WERI-Rb-1 (cell line): ENCODE data around the gene TMEM184C.

Experiments used
- DNase-seq: peaks from one replicate; pipeline ENCODE4 v3.0.0-alpha.2; 2020
- H3K27ac ChIP-seq: fragments of 250-450 bp; sonication (Bioruptor Pico); 2 replicates; pipeline ENCODE4 v1.5.1; 2020; ENCODE audit warnings: mild to moderate bottlenecking, moderate library complexity
- H3K27me3 ChIP-seq: fragments of 250-450 bp; sonication (Bioruptor Pico); 2 replicates; pipeline ENCODE4 v1.5.1; 2021; ENCODE audit warnings: mild to moderate bottlenecking, low read depth, moderate library complexity; ENCODE audit not compliant: insufficient read depth, severe bottlenecking
- H3K36me3 ChIP-seq: fragments of 250-450 bp; sonication (Bioruptor Pico); 2 replicates; pipeline ENCODE4 v1.5.1; 2020; ENCODE audit warnings: mild to moderate bottlenecking, moderate library complexity
- H3K4me3 ChIP-seq: 2 replicates; pipeline ENCODE4 v1.5.1; 2011; ENCODE audit warnings: low read depth, mild to moderate bottlenecking, control low read depth, low read length
- H3K9me3 ChIP-seq: fragments of 250-450 bp; sonication (Bioruptor Pico); 2 replicates; pipeline ENCODE4 v1.5.1; 2021; ENCODE audit warnings: mild to moderate bottlenecking, moderate library complexity; ENCODE audit not compliant: severe bottlenecking
- CTCF ChIP-seq: IDR thresholded peaks from 2 replicates; pipeline ENCODE4 v1.5.1; 2011; ENCODE audit warnings: low read depth, mild to moderate bottlenecking, control low read depth, inconsistent platforms, low read length

TMEM184C gene

GRCh38 chr4:147683188-147683591 is 66.0 kb downstream of the TMEM184C start:
- Histone ChIP-seq H3K27ac (peak overlapping the region; percentile 76), H3K36me3 (peaks cover 19% of the 10 kb centered on the region), H3K4me3 (peak overlapping the region; percentile 76), H3K27me3 (no peaks in the 10 kb centered on the region), H3K9me3 (peaks cover 3% of the 10 kb centered on the region)
- no peak for TF ChIP-seq CTCF
- DNase-seq = no peak

GRCh38 chr4:147683717-147684700 is 66.8 kb downstream of the TMEM184C start, which contains the start of gene PRMT9:
Gene PRMT9, minus strand, starts transcription at chr4:147684163. Its CDS starts 176 bp downstream, at chr4:147683987.
- Histone ChIP-seq H3K9me3 (peaks cover 3% of the 10 kb centered on the region), H3K27me3 (no peaks in the 10 kb centered on the region), H3K27ac (peak within 1 kb of the TSS; percentile 76), H3K4me3 (peak within 1 kb of the TSS; percentile 76), H3K36me3 (peaks cover 10% of the 10 kb centered on the region)
- peak; percentile 95 for DNase-seq
- TF ChIP-seq CTCF = no peak

- Histone ChIP-seq H3K27ac (no peak overlapping the region), H3K4me3 (no peak overlapping the region), H3K36me3 (no peaks in the 10 kb centered on the region), H3K9me3 (peaks cover 3% of the 10 kb centered on the region), H3K27me3 (no peaks in the 10 kb centered on the region)
- DNase-seq = no peak
- no peak for TF ChIP-seq CTCF
Measured at GRCh38 chr4:147689067-147689466, 71.9 kb downstream of the TMEM184C start.

GRCh38 chr4:147691820-147692219 is 74.6 kb downstream of the TMEM184C start:
- no peak for TF ChIP-seq CTCF
- Histone ChIP-seq H3K36me3 (no peaks in the 10 kb centered on the region), H3K27ac (no peak overlapping the region), H3K9me3 (peaks cover 3% of the 10 kb centered on the region), H3K27me3 (no peaks in the 10 kb centered on the region), H3K4me3 (no peak overlapping the region)
- no peak for DNase-seq

- H3K36me3 ChIP-seq = no peaks in the 10 kb centered on the region
- H3K4me3 ChIP-seq = no peak overlapping the region
- H3K9me3 ChIP-seq = no peaks in the 10 kb centered on the region
- no peak overlapping the region for H3K27ac ChIP-seq
- DNase-seq = no peak
- TF ChIP-seq CTCF = no peak
- H3K27me3 ChIP-seq = no peaks in the 10 kb centered on the region
Measured at GRCh38 chr4:147693218-147693617, 76.0 kb downstream of the TMEM184C start.
